HEK293T (cell line): Measurements from ENCODE around the gene UNKL.

Source experiments
- CTCF ChIA-PET: fragments of 350-600 bp; formaldehyde crosslinking; extraction: SDS; loops from one replicate; lab custom pipeline; 2021; ENCODE audit warnings: antibody characterized with exemption, inconsistent platforms; lab: Yijun Ruan, JAX
- POLR2A ChIA-PET: fragments of 350-600 bp; formaldehyde crosslinking; extraction: SDS; loops from one replicate; lab custom pipeline; 2020; ENCODE audit warnings: antibody characterized with exemption, inconsistent platforms; lab: Yijun Ruan, JAX
- DNase-seq: peaks from one replicate; pipeline ENCODE4 v3.0.0; 2012; ENCODE audit warnings: mixed read lengths; ENCODE audit errors: extremely low spot score
- ARNT ChIP-seq: fragments of 450-650 bp; IDR thresholded peaks from 2 replicates; pipeline ENCODE4 v1.6.1; 2017; ENCODE audit warnings: mild to moderate bottlenecking
- BHLHE40 ChIP-seq: fragments of 450-650 bp; IDR thresholded peaks from 2 replicates; pipeline ENCODE4 v1.6.1; 2016; ENCODE audit warnings: mild to moderate bottlenecking, moderate library complexity, borderline replicate concordance
- CTBP1 ChIP-seq: fragments of 450-650 bp; IDR thresholded peaks from 2 replicates; pipeline ENCODE4 v1.6.1; 2016; ENCODE audit warnings: borderline replicate concordance
- ELF4 ChIP-seq: fragments of 450-650 bp; IDR thresholded peaks from 2 replicates; pipeline ENCODE4 v1.6.1; 2017; ENCODE audit warnings: antibody characterized with exemption
- FOXA1 ChIP-seq: fragments of 450-650 bp; IDR thresholded peaks from 2 replicates; pipeline ENCODE4 v1.6.1; 2016; ENCODE audit warnings: mild to moderate bottlenecking
- FOXK2 ChIP-seq: fragments of 450-650 bp; IDR thresholded peaks from 2 replicates; pipeline ENCODE4 v1.6.1; 2016; ENCODE audit warnings: mild to moderate bottlenecking
- FOXM1 ChIP-seq: fragments of 450-650 bp; IDR thresholded peaks from 2 replicates; pipeline ENCODE4 v1.6.1; 2017; ENCODE audit warnings: mild to moderate bottlenecking, borderline replicate concordance
- HDGF ChIP-seq: fragments of 450-650 bp; IDR thresholded peaks from 2 replicates; pipeline ENCODE4 v1.6.1; 2017; ENCODE audit warnings: antibody characterized with exemption, borderline replicate concordance
- L3MBTL2 ChIP-seq: fragments of 450-650 bp; conservative IDR thresholded peaks from 2 replicates; pipeline ENCODE4 v1.6.1; 2016; ENCODE audit warnings: mild to moderate bottlenecking
- LEF1 ChIP-seq: fragments of 450-650 bp; IDR thresholded peaks from 2 replicates; pipeline ENCODE4 v1.6.1; 2017; ENCODE audit warnings: mild to moderate bottlenecking, borderline replicate concordance
- NFRKB ChIP-seq: fragments of 450-650 bp; IDR thresholded peaks from 2 replicates; pipeline ENCODE4 v1.6.1; 2016; ENCODE audit warnings: mild to moderate bottlenecking, moderate library complexity
- SP1 ChIP-seq: fragments of 450-650 bp; IDR thresholded peaks from 2 replicates; pipeline ENCODE4 v1.6.1; 2017
- SUZ12 ChIP-seq: fragments of 450-650 bp; IDR thresholded peaks from 2 replicates; pipeline ENCODE4 v1.6.1; 2016; ENCODE audit warnings: mild to moderate bottlenecking
- TARDBP ChIP-seq: fragments of 450-650 bp; IDR thresholded peaks from 2 replicates; pipeline ENCODE4 v1.6.1; 2016
- ZNF384 ChIP-seq: fragments of 450-650 bp; IDR thresholded peaks from 2 replicates; pipeline ENCODE4 v1.6.1; 2016
- TF ChIP-seq, protein P1 (sequence below): fragments of 450-650 bp; IDR thresholded peaks from 2 replicates; pipeline ENCODE4 v1.6.1; 2016

The UNKL gene

DNA sequence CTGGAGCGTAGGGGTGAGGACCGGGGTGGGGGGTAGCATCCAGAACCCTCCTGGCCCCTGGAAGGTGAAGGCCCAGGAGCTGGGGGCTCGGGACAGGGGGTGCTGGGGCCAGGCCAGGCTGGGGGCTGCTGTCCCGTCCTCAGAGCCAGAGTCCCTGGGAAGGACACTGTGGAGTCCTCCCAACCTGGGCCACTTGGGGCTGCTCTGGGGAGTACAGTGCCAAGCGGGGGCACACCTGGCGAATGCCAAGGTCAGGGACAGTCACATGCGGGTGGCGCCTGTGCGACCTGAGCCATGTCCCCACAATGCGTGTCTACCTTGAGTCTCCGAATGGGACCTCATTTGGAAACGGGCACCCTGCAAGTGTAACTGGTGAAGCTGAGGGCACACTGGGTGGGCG lies 15.1 kb upstream of the UNKL start:
- TF ChIP-seq ELF4 (no peak), TARDBP (no peak), FOXA1 (no peak), FOXM1 (no peak)
- no peak for DNase-seq
- ChIA-PET CTCF (no interaction called here), POLR2A (interaction anchor here (2.9 kb wide), 1 partner anchor 9 kb away, joined by 18 read pairs; the partner anchor contains the start of gene UQCC4)

DNA sequence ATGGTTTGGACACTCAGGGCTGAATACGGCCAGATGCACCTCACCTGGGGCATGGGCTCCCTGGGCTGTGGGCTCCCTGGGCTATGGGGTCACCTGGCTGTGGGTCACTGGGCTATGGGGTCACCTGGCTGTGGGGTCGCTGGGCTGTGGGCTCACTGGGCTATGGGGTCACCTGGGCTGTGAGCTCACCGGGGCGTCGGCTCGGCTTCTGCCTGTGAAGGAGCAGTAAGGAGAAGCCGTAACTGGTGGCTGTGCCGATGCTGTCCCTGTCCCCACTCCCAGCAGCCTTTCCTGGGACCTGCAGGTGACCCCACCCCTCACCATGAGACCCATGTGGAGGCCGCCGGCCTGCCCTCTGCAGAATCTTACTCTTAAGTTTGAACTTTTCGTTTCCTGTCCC lies 14.5 kb upstream of the UNKL start:
- DNase-seq: no peak
- TF ChIP-seq SP1 (no peak), ZNF384 (no peak), BHLHE40 (no peak), CTBP1 (no peak), NFRKB (no peak), HDGF (no peak), L3MBTL2 (no peak), ARNT (no peak), SUZ12 (no peak), TARDBP (no peak), FOXA1 (no peak), ELF4 (no peak), LEF1 (no peak), FOXK2 (no peak), FOXM1 (no peak)
- TF ChIP-seq, protein P1, sequence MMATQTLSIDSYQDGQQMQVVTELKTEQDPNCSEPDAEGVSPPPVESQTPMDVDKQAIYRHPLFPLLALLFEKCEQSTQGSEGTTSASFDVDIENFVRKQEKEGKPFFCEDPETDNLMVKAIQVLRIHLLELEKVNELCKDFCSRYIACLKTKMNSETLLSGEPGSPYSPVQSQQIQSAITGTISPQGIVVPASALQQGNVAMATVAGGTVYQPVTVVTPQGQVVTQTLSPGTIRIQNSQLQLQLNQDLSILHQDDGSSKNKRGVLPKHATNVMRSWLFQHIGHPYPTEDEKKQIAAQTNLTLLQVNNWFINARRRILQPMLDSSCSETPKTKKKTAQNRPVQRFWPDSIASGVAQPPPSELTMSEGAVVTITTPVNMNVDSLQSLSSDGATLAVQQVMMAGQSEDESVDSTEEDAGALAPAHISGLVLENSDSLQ: no peak
- ChIA-PET CTCF (no interaction called here), POLR2A (interaction anchor here (2.9 kb wide), 1 partner anchor 8 kb away, joined by 18 read pairs; the partner anchor contains the start of gene UQCC4)

DNA sequence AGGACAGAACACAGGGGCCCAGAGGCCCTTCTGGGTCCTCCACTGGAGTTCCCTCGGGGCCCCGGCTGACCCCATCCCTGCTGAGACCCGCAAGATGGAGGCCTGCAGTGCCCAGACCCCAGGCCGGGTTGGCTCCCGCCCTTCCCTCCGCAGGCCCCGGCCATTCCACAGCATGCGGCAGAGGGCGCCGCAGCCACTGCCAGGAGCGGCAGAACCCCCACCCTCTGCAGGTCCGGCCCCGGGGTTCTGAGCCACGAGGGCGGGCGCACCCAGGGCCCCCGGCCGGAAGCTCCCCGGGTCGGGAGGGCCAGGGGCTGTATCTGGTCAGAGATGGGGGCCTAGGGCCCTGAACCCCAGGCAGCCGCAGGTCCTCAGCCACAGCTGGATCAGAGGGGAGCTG lies 14.0 kb upstream of the UNKL start:
- DNase-seq: peak; percentile 57
- ChIA-PET POLR2A (interaction anchor here (2.9 kb wide), 1 partner anchor 8 kb away, joined by 18 read pairs; the partner anchor contains the start of gene UQCC4), CTCF (no interaction called here)
- no peak for TF ChIP-seq NFRKB
- 0 out of 2 replicates have a peak, but pooled peaks have one; percentile 18 for TF ChIP-seq L3MBTL2
- TF ChIP-seq SP1: no peak
- no peak for TF ChIP-seq FOXK2

DNA sequence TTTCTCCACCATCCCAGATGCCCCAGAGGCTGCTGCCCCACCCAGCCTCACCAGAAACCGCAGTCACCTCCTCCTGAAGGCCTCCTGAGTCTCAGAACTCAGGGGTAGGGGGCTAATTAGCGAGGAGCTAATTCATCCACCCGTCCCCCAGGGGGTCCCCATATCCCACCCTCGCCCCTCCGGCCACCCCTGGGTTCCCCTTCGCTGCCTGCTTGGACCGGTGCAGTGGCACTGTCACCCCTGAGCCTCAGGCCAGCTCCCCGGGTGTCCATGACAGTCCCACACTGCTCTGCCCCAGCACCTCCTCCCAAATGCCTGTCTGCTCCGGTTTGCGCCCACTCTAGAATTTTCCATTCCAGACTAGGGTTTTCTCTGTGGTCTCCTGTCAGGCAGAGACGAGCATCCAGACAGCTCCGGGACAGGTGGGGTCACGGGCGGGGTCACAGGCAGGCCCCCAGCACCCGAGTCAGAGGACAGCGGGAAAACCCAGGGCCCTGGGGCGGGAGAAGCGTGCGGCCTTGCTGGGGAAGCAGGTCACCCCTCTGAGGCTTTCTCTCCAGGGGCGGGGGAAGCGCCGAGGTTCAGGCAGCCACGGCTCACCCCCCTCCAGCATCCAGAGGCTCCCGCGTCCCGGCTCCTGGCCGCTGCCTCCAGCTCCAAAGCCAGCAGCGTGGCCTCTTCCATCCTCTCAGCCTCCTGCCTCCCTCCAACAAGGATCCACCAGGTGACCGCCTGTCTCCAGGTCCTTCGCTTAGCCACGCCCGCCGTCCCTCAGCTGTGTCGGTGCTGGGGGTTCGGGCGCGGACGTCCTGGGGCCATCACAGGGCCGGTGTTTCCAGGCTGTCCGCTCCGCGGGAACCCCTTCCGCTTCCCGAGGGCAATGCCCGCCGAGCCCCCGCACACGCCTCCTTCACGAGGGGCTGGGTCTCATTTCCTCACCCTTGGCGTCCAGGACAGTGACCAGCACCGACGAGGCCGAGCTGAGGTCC lies 13.3 kb upstream of the UNKL start:
- no peak for DNase-seq
- TF ChIP-seq L3MBTL2 (no peak), NFRKB (no peak), FOXA1 (no peak), SUZ12 (no peak), SP1 (no peak), ELF4 (no peak), HDGF (no peak), TARDBP (no peak), BHLHE40 (no peak), ZNF384 (no peak), LEF1 (no peak), ARNT (no peak)
- TF ChIP-seq, protein P1: no peak
- ChIA-PET CTCF (no interaction called here), POLR2A (no interaction called here)

DNA sequence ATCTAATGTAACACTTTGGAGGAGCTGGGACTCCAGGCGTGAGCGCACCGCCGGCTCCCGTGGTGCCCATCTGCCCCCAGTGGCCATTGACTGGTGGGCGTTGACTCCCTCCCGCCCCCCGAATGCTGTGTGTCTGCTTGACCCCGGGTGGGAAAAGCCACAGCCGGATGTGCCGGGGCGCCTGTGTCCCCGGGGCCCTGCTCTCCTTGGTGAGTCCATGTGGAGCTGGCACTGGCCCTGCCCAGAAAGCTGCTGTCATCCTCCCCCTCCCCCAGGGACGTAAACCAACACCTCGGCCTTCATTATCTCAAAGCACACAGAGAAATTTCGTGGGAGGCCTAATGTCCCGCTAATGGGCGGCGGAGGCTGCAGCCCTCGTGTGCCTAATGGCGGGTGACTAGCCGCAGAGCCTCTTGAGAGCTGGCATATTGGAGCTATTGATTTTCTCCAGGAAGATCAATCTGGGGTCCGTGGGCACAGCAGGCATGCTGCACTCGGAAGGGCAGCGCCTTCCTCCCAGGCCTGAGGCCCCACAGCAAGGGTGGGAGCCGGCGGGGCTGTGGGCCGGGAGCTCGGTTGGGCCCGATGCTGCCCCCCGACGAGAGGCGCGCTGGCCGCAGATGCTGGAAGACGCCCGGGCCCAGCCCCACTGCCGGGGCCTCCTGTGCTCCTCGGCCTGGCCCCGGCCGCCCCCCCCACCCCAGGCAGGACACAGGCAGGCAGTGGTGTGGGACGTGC lies 12.4 kb upstream of the UNKL start:
- ChIA-PET POLR2A (no interaction called here), CTCF (no interaction called here)
- DNase-seq: no peak
- TF ChIP-seq FOXM1: no peak
- no peak for TF ChIP-seq LEF1
- no peak for TF ChIP-seq SP1
- TF ChIP-seq FOXA1: no peak
- TF ChIP-seq TARDBP: no peak
- no peak for TF ChIP-seq ARNT
- TF ChIP-seq FOXK2: no peak
- TF ChIP-seq L3MBTL2: no peak
- TF ChIP-seq CTBP1: no peak
- no peak for TF ChIP-seq ZNF384

DNA sequence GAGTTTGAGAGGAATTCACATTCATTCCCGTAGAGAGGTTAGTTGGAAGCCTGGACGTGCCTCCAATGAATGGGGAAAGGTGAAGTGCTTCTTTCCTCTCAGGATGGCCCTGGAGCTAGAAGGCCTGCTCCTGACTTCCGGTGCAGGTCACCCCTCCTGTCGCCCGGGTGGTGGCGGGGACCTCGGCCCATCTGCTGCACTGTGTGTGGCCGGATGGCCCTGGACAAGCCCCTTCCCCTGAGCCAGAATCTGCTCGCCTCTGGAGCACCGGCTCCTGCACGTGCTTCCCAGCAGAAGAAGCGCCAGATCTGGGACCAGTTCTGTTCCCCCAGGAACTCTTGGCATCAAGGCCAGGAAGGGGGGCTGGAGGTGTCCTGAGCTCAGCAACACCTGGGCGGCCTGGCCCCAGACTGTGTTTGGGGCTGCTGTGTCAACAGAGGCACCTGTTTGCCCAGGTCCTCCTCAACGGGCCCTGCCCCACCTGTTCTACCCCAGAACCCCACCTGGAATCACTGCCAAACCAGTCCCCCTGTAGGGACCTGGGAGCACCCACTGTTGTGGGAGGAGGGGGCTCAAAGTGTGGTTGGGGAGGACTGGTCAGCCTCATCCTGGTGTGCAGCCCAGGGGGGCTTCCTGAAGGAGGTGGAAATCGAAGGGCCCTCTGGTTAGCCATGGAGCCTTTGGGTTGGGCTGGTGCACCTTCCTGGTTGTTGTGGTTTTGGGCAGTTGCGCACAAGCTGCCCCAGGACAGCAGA lies 11.3 kb upstream of the UNKL start:
- TF ChIP-seq SP1 (no peak), BHLHE40 (no peak), NFRKB (no peak), ELF4 (no peak), HDGF (no peak), FOXK2 (no peak), FOXA1 (no peak), L3MBTL2 (no peak), ZNF384 (no peak), FOXM1 (no peak), SUZ12 (no peak), TARDBP (no peak), CTBP1 (no peak), ARNT (no peak), LEF1 (no peak)
- TF ChIP-seq, protein P1: no peak
- CTCF ChIA-PET: no interaction called here
- POLR2A ChIA-PET: no interaction called here
- DNase-seq: no peak
